ENCODE data around the gene MUC2. TPM values are rescaled to one million over a fixed set of nuclear protein-coding genes. Genes with fewer than 3 reads are reported as not detected.

Gene MUC2
- total and polyA plus RNA-seq, 2 donors (not counting 1 experiment from before 2014, with no cell fraction given): not detected

DNA sequence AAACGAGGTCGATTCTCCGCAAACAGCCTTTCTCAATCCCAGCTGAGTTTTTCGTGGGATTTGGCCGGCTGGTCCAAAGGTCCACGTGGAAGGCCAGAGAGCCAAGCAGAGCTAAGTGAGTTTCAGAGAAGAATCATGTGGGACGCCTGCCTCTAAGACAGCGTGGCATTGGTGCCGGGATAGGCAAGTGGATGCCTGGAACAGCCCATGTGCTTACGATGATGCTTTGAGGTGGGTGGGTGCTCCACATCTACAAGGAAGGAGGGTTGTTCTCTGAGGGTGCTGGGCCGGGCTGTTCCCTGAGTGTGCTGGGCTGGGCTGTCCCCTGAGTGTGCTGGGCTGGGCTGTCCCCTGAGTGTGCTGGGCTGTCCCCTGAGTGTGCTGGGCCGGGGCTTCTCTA is 41.4 kb downstream of the MUC2 start:
- WGBS (ENCODE audit: insufficient coverage): 94% methylated on average over 8 of the region's 12 CpGs
- ChIA-PET POLR2A (no interaction called here), CTCF (no interaction called here)
- Mint-ChIP-seq H3K27ac (no peak overlapping the region), H3K27me3 (no peaks in the 10 kb centered on the region), H3K9me3 (ENCODE audit: insufficient read depth) (no peaks in the 10 kb centered on the region), H3K4me3 (no peak overlapping the region), H3K4me1 (peaks cover 3% of the 10 kb centered on the region)
- no peak for ATAC-seq (ENCODE audit: low read depth)
- Histone ChIP-seq H2AFZ (ENCODE audit: insufficient read depth, low read depth, low read length, poor library complexity, severe bottlenecking) (no peak overlapping the region), H4K20me1 (ENCODE audit: control insufficient read depth, insufficient read depth, low read length, poor library complexity, severe bottlenecking) (no peaks in the 10 kb centered on the region), H3K4me1 (ENCODE audit: control insufficient read depth in 2 of 2, insufficient read depth in 2 of 2, low read length in 2 of 2) (no peaks in the 10 kb centered on the region), H3K27ac (ENCODE audit: low read length in 2 of 2) (no peak overlapping the region), H3K79me2 (ENCODE audit: control insufficient read depth, insufficient read depth, low read length) (no peaks in the 10 kb centered on the region), H3K36me3 (replicated peaks in 1 of 2; ENCODE audit: control extremely low read depth in 1 of 2, control insufficient read depth in 1 of 2, extremely low read depth in 1 of 2, insufficient read depth in 2 of 2, low read length in 1 of 2) (no peaks in the 10 kb centered on the region), H3K4me2 (replicated peaks; ENCODE audit: low read depth, low read length, poor library complexity, severe bottlenecking) (no peak overlapping the region), H3K9me3 (ENCODE audit: control extremely low read depth in 1 of 3, control insufficient read depth in 2 of 3, insufficient read depth in 1 of 3, low read length in 2 of 3) (peaks cover 0 to 11% (median 0%) of the 10 kb centered on the region in 3 donors), H3K9ac (ENCODE audit: low read length) (no peak overlapping the region), H3K4me3 (ENCODE audit: control extremely low read depth in 1 of 5, extremely low read depth in 1 of 5, insufficient read depth in 1 of 5, low read depth in 2 of 5, low read length in 4 of 5) (no peak overlapping the region), H3K27me3 (replicated peaks in 1 of 4; ENCODE audit: control extremely low read depth in 1 of 4, control insufficient read depth in 3 of 4, insufficient read depth in 4 of 4, low read length in 3 of 4) (no peaks in the 10 kb centered on the region)
- no peak for DNase-seq
- intact Hi-C loops (cut with micrococcal nuclease): no loop called here
- TF ChIP-seq CTCF (IDR thresholded peaks at IDR 0.05) (no peak), EZH2 (IDR thresholded peaks at IDR 0.05; ENCODE audit: borderline replicate concordance, insufficient read depth, low read depth, low read length, poor library complexity, severe bottlenecking) (no peak)

DNA sequence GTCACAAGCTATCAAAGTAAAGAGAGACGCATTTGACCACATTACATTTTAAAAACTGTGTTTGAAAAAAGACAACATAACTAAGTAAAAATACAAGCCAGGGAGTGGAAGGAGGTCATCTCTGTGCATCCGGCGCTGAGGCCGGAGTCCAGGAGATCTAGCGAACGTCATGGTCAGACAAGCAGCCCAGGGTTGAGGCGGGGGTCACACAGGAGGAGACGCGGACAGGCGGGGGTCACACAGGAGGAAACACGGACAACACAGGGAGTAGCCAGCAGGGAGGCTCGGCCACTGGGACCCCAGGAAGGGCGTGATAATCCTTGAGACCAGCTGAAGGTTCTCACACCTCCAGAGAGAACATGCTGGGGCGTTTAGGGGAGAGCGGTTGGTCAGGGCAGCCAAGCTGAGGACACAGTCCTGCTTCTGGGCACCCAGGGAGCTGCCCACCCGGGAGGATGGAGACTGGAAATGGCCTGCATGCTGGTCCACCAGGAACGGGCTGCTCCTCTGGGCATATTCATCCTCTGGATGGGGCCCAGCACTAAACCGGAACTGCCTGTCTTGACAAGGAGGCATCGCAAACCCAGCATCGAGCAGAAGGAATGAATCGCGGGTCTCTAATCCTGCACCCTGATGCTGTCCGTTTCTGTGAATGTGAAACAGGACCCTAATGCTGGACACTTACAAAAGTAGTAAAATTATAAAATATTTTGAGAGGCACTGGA is 42.2 kb downstream of the MUC2 start:
- Histone ChIP-seq H3K9me3 (ENCODE audit: control extremely low read depth in 1 of 3, control insufficient read depth in 2 of 3, insufficient read depth in 1 of 3, low read length in 2 of 3) (peaks cover 0 to 11% (median 0%) of the 10 kb centered on the region in 3 donors), H3K4me3 (ENCODE audit: control extremely low read depth in 1 of 5, extremely low read depth in 1 of 5, insufficient read depth in 1 of 5, low read depth in 2 of 5, low read length in 4 of 5) (no peak overlapping the region), H3K9ac (ENCODE audit: low read length) (no peak overlapping the region), H3K4me2 (replicated peaks; ENCODE audit: low read depth, low read length, poor library complexity, severe bottlenecking) (no peak overlapping the region), H4K20me1 (ENCODE audit: control insufficient read depth, insufficient read depth, low read length, poor library complexity, severe bottlenecking) (no peaks in the 10 kb centered on the region), H3K27me3 (replicated peaks in 1 of 4; ENCODE audit: control extremely low read depth in 1 of 4, control insufficient read depth in 3 of 4, insufficient read depth in 4 of 4, low read length in 3 of 4) (no peaks in the 10 kb centered on the region), H3K4me1 (ENCODE audit: control insufficient read depth in 2 of 2, insufficient read depth in 2 of 2, low read length in 2 of 2) (no peaks in the 10 kb centered on the region), H3K79me2 (ENCODE audit: control insufficient read depth, insufficient read depth, low read length) (no peaks in the 10 kb centered on the region), H3K27ac (ENCODE audit: low read length in 2 of 2) (no peak overlapping the region), H2AFZ (ENCODE audit: insufficient read depth, low read depth, low read length, poor library complexity, severe bottlenecking) (no peak overlapping the region), H3K36me3 (replicated peaks in 1 of 2; ENCODE audit: control extremely low read depth in 1 of 2, control insufficient read depth in 1 of 2, extremely low read depth in 1 of 2, insufficient read depth in 2 of 2, low read length in 1 of 2) (no peaks in the 10 kb centered on the region)
- CTCF ChIA-PET: no interaction called here
- H3K27me3 Mint-ChIP-seq: no peaks in the 10 kb centered on the region
- intact Hi-C loops (cut with micrococcal nuclease): no loop called here
- ATAC-seq (ENCODE audit: low read depth) (no peak), DNase-seq (no peak)
- peaks cover 3% of the 10 kb centered on the region for H3K4me1 Mint-ChIP-seq
- no peak overlapping the region for H3K27ac Mint-ChIP-seq
- no peaks in the 10 kb centered on the region for H3K9me3 Mint-ChIP-seq (ENCODE audit: insufficient read depth)
- H3K4me3 Mint-ChIP-seq: no peak overlapping the region
- WGBS (ENCODE audit: insufficient coverage): 83% methylated on average over 21 of the region's 23 CpGs
- POLR2A ChIA-PET: no interaction called here
- TF ChIP-seq EZH2 (IDR thresholded peaks at IDR 0.05; ENCODE audit: borderline replicate concordance, insufficient read depth, low read depth, low read length, poor library complexity, severe bottlenecking) (no peak), CTCF (IDR thresholded peaks at IDR 0.05) (no peak)
